Endometrial microvascular endothelial cells (primary cell): ENCODE data around the gene EMP1. TPM values are rescaled to one million over a fixed set of nuclear protein-coding genes. Genes with fewer than 3 reads are reported as not detected.

Experiments
- in situ Hi-C: cut with HindIII; loops from 2 replicates; pipeline ENCODE4 v1.10.0; 2017; ENCODE audit warnings: low sequenced_read_pairs, low pct_unique_long_range_greater_than_20kb; ENCODE audit errors: inconsistent ontology term
- total RNA-seq: library from RNA; depleted of rRNA; stranded (reverse); fragments of >200 nt; gene quantifications from one replicate; pipeline ENCODE4 v1.2.3, GENCODE V29; 2015; ENCODE audit errors: inconsistent ontology term

Gene EMP1
- total RNA-seq, 1 donor from 2014 or later = 973 TPM

DNA sequence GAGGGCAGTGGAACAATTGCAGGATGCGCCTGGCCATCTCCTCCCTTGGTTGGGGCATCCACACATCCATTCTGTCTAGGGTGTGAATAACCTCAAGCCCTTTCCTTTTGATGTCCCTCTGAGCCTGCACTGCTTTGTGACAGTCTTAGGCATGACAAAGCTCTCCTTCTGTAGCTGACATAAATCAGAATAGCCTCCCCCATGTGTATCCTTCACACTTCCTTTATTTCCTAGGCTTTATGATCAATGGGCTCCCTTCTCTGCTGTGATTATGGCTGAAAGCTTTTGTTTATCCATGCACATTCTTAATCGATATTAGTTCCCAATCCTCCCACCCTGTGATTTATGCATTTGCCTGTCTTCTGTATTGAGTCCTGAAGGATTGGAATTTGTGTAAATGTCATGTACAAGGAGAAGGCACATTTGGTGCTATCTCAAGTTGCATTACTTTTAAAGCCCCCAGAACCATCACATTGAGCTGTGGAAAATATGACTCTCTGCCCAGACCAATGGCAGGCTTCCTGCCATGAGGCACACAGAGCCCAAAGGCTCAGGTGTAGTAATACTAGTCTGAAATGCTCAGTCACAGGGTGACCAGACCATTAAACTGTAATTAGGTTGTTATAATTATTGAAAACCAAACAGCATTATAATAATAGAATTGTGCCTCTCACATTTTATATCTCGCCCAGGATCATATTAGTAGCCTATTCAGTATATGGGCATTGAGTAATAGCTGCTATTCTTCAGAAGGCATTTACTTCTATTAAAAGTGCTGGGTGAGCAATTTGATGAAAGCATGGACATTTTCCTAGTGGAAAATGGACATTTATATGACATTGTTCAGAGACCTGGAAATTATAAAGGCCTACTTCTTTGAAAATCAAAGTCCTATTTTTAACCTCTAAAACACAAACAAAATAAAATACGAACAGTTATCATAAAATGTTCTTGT is 14.0 kb downstream of the EMP1 start:
- in situ Hi-C loops = loop anchor here (25.0 kb wide), 2 partner anchors 98 to 198 kb away; partner anchors contain the start of genes GSG1 and HEBP1

GRCh38 chr12:13211191-13211858 is 14.8 kb downstream of the EMP1 start:
- in situ Hi-C loops = loop anchor here (25.0 kb wide), 2 partner anchors 99 to 199 kb away; partner anchors contain the start of genes GSG1 and HEBP1

DNA sequence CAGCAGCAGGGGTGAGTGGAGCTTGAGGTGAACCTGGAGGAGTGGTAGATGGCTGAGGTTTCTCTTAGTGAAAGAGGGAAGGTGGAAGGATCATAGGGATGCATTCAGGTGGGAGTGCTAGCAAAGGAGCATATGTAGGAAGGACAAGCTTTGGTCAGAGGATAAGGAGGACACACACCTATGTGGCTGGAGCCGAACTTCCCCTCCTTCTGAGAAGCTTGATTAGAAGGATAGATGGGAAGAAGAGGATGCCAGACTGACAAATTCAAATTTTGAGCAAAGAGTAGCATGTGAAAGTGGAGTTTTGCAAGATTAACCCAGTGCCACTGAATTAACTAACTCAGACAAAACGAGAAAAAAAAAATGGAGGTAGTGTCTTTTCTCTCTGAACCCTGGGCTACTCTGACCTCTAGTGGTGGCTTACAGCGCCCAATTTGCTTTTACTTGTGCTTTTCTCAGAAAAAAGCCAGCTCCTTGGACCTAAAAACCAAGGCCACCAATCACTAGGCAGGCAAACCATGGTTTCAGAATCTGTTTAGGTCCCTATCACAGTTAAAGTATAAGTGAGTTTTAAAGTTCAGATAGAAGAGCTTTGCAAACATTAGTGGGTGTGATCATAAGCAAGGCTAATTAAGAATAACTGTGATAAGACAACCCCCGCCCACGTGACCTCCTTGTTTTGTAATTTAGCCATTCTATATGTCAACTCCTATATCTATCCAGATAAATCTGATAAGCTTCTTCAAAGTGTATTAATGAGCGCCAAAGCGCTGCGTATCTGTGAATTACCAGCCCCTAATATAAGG is 15.5 kb downstream of the EMP1 start:
- in situ Hi-C loops = loop anchor here (25.0 kb wide), 2 partner anchors 100 to 200 kb away; partner anchors contain the start of genes GSG1 and HEBP1

GRCh38 chr12:13215056-13215455 is 18.5 kb downstream of the EMP1 start:
- in situ Hi-C loops = loop anchor here (25.0 kb wide), 2 partner anchors 103 to 203 kb away; partner anchors contain the start of genes GSG1 and HEBP1

DNA sequence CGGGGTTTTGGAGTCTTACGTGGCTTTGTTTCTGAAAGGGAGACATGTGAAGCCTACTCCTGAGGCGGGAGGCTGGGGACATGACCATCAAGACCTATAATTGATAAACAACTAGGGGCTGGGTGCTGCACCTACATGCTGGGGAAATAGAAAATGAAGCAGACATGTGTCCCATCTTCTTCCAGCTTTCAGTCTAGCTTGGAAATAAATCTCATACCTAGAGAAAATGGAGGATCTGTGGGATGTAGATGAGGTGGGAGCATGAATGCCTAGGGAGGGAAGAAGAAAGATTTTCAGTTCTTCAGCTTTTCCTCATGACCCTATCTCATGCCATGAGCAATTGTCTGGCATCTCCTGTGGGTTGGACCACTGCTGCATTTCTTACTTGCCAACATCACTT is 22.1 kb downstream of the EMP1 start:
- in situ Hi-C loops = loop anchor here (25.0 kb wide), 2 partner anchors 106 to 206 kb away; partner anchors contain the start of genes GSG1 and HEBP1

- in situ Hi-C loops = loop anchor here (25.0 kb wide), 2 partner anchors 107 to 207 kb away; partner anchors contain the start of genes GSG1 and HEBP1
Observed at GRCh38 chr12:13219320-13219719, 22.8 kb downstream of the EMP1 start.

- in situ Hi-C loops = loop anchor here (25.0 kb wide), 2 partner anchors 109 to 209 kb away; partner anchors contain the start of genes GSG1 and HEBP1
Observed at GRCh38 chr12:13220838-13221237, 24.3 kb downstream of the EMP1 start.

- in situ Hi-C loops = loop anchor here (25.0 kb wide), 2 partner anchors 110 to 210 kb away; partner anchors contain the start of genes GSG1 and HEBP1
Observed at GRCh38 chr12:13222076-13222475, 25.6 kb downstream of the EMP1 start.

- in situ Hi-C loops = loop anchor here (25.0 kb wide), 2 partner anchors 111 to 211 kb away; partner anchors contain the start of genes GSG1 and HEBP1
Observed at GRCh38 chr12:13223179-13223804, 26.8 kb downstream of the EMP1 start.

GRCh38 chr12:13223941-13224340 is 27.4 kb downstream of the EMP1 start:
- in situ Hi-C loops = loop anchor here (25.0 kb wide), 2 partner anchors 112 to 212 kb away; partner anchors contain the start of genes GSG1 and HEBP1

- in situ Hi-C loops = no loop called here
Observed at GRCh38 chr12:13227191-13227590, 30.7 kb downstream of the EMP1 start.

- in situ Hi-C loops = no loop called here
Observed at GRCh38 chr12:13228579-13228978, 32.1 kb downstream of the EMP1 start.

- in situ Hi-C loops = no loop called here
Observed at GRCh38 chr12:13229504-13229903, 33.0 kb downstream of the EMP1 start.

DNA sequence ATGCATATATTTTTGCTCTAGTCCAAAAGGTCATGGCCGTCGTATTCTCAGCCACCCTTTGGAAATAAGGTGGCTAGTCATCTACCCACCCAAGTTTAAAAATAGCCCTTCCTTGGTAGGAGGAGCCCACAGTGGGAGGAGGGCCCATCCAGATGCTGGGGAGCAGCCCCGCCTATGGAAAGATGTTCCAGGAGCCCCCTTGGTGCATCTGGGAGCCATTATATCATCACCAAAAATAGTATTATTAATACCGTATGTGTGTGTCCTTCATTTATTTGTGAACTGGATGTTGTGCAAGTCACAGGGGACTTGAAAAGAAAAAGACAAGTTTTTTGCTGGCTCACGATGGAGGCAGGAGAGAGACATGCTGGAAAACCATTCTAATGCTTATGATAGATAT is 34.0 kb downstream of the EMP1 start:
- in situ Hi-C loops = no loop called here

- in situ Hi-C loops = no loop called here
Observed at GRCh38 chr12:13233830-13234641, 37.5 kb downstream of the EMP1 start.

DNA sequence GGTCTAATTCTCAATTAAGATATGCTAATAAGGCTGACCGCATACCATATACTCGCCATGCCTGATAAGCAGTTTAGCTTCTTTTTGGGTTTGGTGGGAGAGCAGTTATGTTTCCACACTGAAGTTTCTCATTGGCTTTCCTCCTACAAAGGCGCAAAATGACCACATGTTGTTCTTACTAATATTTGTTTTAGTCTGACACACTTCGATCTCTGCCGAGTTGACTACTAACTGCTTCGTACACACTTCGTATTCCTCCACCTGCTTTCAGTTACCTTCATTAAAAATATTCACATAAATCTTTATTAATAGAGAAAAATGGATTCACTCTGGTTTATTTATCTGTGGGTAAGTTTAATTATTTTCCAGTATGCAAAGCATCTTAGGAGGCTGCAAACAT is 41.7 kb downstream of the EMP1 start:
- in situ Hi-C loops = no loop called here

DNA sequence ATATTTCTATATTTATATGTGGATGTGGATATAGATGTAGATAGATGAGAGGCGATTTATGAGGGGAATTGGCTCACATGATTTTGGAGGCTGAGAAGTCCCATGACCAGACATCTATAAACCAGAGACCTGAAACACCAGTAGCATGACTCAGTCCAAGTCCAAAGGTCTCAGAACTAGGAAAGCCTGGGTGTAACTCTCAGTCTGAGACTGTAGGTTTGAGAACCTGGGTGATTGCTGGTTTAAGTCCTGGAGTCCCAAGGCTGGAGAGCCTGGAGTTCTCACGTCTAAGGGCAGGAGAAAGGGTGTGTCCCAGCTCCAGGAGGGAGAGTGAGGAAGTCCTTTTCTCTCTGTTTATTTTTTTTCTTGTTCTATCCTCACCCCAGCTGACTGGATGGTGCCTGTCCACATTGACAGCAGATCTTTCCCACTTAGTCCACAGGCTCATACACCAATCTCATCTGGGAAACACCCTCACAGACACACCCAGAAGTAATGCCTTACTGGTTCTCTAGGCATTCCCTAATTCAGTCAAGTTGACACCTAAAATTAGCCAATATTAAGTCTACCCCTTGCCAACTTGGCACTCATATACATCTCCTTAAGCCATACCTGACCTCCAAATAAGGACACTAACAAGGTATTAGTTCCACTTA is 45.4 kb downstream of the EMP1 start:
- in situ Hi-C loops = no loop called here
